Stimulated activated CD8-positive, alpha-beta memory T cell treated with anti-CD3 and anti-CD28 coated beads, Interleukin-15, amount 100 ng/mL, for 48 hours (primary cell): ENCODE results near the gene TSN.
"Not testable (repeated sequence)": the region's sequence is repeated elsewhere in the genome, so short reads cannot be mapped to it uniquely, and the experiment has no call there.

Experiments used
- DNase-seq, 2 donors: peaks; one replicate each; pipeline ENCODE4 v3.0.0-alpha.2; 2020; ENCODE audit warnings: low read depth in 2 of 2

The TSN gene

DNA sequence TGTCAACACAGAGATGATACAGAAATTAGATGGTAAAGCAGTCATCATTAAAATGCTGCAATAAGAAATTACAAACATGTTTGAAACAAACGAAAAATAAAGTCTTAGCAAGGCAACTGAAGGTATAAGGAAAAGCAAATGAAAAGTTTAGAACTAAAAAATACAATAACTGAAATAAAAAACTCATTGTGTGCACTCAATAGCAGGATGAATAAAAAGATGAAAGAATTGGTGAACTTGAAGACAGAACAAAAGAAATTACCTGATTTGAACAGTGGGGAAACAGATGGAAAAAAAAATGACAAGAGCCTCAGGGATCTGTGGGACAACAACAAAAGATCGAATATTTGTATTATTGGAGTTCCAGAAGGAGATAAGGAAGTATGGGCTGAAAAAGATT, 46.5 kb downstream of the TSN start:
- no peak for DNase-seq

DNA sequence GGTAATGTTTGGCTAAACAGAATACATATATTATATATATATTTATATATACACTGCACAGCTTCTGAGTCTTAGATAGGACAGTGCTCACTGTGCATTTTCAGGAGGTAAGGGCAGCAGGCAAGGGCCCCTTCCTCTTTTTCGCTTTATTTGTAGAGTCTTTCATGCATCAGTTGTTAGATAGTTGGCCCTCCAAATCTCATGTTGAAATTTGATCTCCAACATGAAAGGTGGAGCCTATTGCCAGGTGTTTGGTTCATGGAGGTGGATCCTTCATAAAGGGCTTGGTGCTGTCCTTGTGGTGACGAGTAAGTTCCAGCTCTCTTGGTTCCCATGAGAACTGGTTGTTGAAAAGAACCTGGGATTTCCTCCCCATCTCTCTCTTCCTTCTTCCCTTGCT, 48.1 kb downstream of the TSN start:
- no peak for DNase-seq

DNA sequence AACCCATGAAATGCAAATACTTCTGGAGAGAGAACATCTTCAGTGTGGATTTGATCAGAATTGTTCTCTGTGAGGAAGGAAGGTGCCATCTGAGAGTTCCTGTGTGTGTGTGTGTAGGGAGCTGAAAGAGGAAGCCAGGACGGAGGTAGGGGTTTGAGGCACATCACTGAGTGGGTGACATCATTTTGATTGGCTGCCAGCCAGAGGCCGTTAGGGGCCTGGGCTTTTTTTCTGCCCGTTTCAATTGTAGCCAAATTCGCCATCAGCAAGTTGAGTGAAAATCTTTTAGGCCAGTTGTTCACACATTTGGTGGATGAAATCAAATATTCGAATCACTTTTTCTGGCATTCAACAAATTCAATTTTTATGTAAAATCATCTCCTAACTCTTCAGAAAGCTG, 48.9 kb downstream of the TSN start:
- DNase-seq = no peak

DNA sequence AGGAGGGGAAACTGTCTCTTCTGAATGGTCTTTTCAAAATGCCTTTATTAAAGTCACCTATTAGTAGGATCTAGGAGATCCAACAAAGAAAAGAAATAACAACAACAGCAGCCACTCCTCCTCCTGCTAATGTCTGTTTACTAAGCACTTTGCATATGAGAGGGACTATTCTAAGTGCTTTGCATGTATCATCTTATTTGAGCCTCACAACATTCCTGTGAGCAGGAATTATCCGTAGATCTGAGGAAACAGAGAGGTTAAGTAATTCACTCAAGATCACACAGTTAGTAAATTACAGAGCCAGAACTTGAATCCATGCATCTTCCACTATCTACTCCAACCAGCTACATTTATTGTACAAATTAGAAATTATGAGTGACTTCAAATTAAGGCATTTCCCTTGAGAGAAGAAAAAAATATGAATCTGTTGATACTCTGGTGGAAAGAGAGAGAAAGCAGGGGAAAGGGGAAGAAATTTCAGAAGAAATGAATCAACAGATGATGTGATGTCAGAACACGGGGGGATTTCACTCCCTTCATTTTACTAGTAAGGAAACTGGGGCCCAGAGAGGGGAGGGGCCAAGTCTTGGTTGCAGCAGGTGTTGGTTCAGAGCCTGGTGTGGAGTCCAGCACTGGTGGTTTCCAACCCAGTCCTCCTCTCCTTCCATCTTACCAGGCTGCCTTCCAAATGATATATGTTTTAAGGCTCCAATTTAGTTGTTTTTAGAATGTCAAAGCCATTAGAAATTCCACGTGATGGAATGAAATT, 49.7 kb downstream of the TSN start:
- no peak for DNase-seq

DNA sequence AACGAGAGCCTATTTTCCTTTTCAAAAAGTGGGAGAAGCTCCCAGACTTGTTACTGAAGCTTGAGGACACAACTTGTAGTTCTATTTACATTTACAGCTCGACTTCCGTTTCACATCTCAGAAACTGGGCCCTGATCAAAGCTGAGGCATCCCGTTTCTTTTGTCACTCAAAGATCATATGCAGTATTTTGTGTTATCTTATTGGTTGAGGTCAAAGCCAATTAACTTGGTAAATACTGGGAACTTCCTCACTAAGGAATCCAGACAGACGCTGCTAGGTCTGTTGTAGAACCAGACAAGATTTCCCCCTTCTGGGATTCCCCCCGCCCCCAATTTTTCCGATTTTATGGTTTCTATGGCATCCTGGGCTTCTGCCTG, 50.3 kb downstream of the TSN start:
- no peak for DNase-seq

DNA sequence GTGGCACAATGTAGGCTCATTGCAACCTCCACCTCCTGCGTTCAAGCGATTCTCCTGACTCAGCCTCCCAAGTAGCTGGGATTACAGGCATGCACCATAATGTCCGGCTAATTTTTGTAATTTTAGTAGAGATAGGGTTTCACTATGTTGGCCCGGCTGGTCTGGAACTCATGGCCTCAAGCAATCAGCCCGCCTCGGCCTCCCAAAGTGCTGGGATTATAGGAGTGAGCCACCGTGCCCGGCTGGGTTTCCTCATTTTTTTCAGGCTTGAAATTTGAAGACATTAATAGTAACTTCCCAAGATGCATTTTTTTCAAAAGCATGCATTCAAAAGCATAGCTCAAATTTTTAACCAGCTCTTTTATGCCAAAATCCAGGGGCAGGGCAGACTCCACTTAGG, 52.3 kb downstream of the TSN start:
- DNase-seq = not testable (repeated sequence)

DNA sequence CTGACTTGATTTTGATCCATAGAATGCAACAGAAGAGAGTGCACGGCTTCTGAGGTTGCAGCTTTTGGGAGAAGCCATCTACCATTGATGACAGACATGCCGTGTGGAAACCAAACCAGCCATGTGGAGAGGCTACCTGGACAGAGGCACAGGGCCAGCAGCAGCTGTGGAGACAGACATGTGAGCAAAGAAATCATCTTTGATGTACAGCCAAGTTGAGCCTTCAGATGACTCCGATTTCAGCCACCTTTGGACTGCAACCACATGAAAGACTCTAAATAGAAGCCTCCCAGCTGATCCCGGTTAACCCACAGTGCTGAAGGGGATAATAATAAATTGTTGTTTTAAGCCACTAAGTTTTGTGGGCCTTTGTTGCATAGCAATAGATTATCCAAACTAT, 54.2 kb downstream of the TSN start:
- DNase-seq = no peak

DNA sequence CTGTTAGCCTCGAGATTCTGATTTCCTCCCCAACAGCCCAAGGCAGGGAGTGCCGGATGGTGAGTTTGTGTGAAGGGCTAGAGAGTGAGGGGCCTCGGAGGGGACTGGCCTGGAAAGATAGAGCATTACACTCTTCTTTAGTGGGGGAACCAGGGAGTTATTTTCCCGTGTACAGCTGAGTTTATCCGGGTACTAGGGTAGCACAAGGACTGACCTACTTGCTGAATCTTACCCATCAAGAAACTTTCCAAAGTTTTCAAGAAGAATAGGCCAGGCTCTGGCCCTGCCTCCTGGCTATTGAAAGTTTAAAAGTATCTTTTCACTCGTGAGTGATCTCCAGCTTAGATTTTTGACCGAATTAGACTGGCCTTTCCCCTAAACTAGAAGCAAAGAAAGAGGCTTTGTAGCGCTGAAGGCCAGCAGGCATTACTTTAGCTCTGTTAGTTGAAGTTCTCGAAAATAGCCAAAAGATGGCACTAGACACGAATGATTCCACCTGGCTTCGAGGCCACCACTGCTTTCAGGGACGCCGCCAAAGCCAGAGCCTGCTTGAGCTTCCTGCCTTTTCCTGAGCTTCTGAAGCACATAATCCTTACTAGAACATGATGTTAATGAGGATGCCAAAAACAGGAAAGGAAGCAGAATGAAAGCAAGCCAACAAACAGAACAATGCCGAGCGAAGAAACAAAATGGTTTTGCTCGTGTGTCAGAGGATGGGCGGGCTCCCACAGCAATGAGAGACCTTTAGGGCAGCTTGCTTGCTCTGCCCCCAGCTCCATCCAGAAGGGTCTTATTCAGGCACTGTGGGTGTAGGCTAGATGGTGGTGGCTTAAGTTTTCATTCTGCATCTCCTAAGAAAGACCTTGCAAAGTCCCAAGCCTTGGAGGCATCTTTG, 55.8 kb downstream of the TSN start:
- no peak for DNase-seq

DNA sequence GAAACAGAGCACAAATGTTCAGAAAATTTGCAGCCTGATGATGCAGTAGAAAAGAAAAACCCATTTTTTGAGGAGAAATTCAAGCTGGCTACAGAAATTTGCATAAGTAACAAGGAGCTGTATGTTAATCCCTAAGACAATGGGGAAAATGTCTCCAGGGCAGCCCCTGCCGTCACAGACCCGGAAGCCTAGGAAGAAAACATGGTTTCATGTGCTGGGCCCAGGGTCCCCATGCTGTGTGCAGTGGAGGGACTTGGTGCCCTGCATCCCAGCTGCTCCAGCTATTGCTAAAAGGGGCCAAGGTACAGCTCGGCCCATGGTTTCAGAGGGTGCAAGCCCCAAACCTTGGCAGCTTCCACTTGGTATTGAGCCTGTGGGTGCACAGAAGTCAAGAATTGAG, 57.6 kb downstream of the TSN start:
- not testable (repeated sequence) for DNase-seq

DNA sequence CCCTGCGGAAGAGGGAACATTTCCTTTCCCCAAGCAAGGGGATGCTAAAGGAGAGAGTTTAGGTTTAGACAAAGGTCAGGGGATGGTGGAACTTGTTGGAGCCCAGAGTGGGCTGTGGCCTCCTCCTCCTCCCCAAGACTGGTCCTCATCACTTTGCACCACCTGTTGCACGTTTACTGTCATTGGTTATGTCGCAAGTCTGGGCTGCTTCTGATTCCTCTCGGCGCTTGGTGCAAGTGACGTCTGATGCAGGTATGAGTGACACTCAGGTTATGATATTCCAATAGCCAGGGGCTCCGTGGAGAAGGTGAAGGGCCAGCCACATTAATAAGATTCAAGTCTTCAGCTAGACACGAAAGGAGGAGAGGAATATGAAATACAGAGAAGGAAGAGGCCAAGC, 59.8 kb downstream of the TSN start:
- DNase-seq = no peak

DNA sequence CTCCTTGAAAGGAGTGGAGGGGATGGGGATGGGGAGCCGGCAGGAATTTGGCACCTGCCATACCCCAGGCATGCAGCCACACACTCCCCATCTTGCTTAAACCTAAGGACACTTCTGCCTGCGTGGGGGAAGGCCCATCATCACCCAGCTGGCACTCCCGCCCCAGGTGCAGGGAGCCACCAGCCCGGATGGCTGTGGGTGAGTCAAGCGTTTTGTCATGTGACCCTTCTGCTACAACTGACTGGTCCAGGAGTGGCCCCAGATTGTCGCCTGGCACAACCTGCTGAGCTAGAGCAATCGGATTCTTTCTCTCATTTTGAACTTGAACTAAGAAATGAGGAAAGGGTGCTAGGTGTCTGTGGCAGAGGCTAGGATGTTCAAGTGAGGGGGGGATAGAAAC, 61.3 kb downstream of the TSN start:
- no peak for DNase-seq

DNA sequence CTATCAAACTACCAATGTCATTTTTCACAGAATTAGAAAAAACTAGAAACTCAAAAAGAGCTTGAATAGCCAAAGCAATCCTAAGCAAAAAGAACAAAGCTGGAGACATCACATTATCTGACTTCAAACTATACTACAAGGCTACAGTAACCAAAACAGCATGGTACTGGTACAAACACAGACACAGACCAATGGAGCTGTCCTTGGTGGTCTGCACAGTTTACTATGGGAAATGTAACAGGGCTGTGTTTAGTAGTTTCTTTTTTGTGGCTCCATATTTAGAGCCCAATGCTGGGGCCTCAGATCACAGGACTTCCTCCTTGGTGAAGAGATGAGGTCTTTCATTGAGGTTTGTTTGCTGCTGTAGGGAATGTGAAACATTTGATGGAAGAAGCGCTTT, 61.9 kb downstream of the TSN start:
- DNase-seq = not testable (repeated sequence)
